T47D (cell line): ENCODE data around the gene ALDH1B1.
"Not testable (repeated sequence)": the region's sequence is repeated elsewhere in the genome, so short reads cannot be mapped to it uniquely, and the experiment has no call there.

ENCODE experiments used
- DNase-seq, 2 experiments: peaks; one replicate each; pipeline versions ENCODE4 v3.0.0 to v3.0.0-alpha.2; 2011 to 2012; ENCODE audit warnings: low read depth in 1 of 2, low spot score in 1 of 2
- JUND ChIP-seq: IDR thresholded peaks from 2 replicates; pipeline ENCODE4 v1.6.1; 2012; ENCODE audit warnings: low read depth
- in situ Hi-C: cut with HindIII; loops from 2 replicates; pipeline ENCODE4 v1.10.0; 2016; ENCODE audit warnings: low sequenced_read_pairs, low pct_unique_long_range_greater_than_20kb

The ALDH1B1 gene

DNA sequence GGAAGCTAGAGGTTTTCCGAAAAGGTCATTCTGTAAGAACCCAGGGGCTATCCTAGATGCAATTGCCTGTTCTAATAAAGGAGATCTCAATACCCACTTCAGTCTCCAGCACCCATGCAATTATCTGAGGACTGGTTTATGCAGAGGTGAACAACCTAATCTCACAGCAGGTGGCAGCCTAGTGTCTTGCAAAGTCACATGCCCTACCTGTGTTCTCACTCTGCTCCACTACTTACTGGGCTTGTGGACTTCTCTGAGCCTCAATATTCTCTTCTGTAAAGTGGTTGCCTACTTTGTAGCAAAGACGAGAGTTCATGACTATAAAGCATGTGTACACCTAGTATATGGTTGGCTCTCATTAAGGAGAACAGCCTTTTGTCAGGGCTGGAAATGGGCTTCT, 21.0 kb upstream of the ALDH1B1 start:
- in situ Hi-C loops, result no loop called here
- no peak for TF ChIP-seq JUND
- DNase-seq, result peak; percentile 69 to 74

DNA sequence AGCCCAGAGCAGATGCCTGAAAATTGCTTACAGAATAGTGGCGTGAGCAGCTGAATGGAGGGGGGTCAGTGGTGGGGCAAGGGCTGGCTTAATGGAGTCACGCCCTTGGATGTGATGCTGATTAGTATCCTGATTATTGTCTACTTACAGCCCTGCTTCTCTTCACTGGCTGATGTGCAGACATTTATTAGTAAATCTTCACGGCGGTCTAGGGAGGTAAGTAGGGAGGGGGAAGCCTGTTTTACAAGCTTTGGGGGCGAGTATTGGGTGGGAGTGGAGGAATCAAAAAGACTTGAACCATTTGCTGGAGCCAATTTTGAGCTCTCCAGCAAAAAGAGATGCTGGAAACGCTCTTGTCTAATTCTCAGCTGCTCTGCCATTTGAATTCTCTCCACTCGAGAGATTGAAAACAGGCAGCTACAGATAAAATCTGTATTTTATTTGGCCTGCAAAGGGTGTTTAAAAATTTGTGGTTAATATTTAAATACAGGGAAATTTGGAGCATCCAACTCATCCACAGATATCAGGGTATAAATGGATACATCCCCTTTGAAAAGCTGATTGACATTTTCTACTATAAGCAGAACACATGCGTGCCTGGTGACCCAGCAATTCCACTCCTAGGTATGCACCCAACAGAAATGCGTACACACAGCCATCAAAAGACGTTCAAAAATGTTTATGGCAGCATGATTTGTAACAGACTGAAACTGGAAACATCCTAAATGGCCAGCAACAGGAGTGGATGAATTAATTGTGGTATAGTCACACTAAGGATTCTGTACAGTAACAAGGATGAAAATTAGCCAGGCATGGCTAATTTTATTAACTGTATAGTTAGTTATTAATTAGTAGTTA, 19.5 kb upstream of the ALDH1B1 start:
- no peak for DNase-seq
- in situ Hi-C loops, result no loop called here
- TF ChIP-seq JUND, result no peak

DNA sequence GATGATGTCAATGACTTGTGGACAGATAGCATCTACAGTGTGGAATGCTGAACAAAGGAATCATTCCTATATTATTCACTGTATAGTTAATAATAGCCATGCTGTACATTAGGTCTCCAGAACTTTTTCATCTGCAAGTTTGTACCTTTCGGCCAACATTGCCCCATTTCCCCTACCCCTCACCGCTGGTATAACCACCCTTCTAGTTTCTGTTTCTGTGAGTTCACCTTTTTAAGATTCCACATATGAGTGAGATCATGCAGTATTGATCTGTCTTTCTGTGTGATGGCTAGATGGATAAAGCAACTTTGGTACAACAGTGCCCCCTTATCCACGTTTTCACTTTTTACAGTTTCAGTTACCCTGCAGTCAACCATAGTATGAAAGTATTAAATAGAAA, 18.8 kb upstream of the ALDH1B1 start:
- DNase-seq, result no peak
- in situ Hi-C loops, result no loop called here
- TF ChIP-seq JUND, result no peak

DNA sequence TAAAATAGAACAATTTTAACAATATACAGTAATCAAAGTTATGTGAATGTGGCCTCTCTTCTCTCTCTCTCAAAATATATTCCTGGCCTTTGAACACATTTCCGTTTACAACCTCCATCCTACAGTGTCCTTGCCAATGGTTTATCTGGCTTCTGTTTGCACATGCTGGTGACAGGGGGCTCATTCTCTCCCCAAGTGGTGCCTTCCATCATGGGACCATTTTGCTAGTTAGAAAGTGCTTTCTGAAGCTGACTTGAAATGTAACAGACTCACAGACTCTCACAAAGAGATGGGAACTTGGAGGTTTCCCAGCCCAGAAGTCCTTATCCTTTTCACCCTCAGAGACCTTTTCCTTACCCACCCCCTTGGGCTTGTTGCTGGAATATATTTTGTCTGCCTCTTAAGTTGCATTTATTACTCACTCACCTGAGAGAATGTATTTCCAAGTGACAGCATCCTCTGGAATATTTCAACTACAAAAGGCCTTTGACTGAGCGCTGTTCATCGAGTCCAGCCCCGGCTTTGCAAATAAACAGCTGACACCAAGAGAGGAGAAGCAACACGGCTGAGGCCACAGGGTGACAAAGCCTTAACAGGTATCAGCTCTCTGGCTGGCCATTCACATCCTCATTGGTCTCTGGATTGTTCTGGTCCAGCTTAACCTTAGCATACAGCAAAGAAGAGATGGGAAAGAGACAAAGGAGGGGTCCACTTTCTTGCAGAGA, 17.5 kb upstream of the ALDH1B1 start:
- no peak for TF ChIP-seq JUND
- in situ Hi-C loops, result no loop called here
- DNase-seq, result no peak

DNA sequence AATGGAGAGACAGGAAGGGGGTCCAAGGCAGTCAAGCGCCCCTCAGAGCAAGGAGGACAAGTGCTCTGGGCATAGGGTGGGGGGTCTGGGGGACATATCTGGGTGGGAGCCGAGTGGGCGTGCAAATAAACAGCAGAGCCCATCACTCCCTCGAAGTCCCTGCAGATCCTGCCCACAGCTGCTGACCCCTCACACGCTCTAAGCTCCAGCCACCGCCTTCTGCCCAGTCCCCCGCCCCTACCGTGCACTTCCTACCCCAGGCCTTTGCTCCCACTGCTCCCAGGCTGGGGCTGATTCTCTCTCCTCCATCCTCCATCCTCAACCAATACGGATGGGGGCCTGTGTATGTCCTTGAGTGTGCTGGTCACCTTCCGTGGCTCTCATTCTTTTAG, 16.9 kb upstream of the ALDH1B1 start:
- DNase-seq, result no peak
- in situ Hi-C loops, result no loop called here

DNA sequence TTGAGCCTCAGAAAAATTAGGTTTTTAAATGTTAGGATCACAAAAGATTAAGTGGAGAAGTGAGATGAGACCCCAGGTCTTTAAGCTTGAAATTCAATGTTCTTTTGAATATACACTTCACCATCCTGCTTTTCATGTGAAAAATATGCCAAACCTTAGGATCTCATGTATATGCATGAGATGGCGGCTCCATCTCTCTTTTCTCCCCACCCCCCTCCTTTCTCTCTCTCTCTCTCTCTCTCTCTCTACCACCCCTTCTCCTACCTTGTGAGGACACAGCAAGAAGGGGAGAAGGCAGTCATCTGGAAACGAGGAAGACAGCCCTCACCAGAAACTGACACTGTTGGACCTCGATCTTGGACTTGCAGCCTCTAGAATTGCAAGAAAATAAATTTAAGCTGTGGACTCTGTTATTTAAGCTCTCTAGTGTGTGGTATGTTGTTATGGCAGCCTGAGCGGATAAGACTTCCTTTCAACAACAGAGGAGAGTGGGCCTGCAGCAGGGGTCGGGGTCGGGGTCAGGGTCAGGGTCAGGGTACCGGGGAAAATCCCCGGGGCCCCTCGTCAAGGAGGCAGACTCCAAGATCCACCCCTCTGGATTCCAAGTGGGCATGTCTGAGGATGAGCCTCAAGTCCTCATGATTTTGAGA, 16.4 kb upstream of the ALDH1B1 start:
- no peak for TF ChIP-seq JUND
- in situ Hi-C loops, result no loop called here
- no peak for DNase-seq

More for the DNA sequence above, 16.9 kb upstream of the ALDH1B1 start:
- TF ChIP-seq JUND, result no peak

DNA sequence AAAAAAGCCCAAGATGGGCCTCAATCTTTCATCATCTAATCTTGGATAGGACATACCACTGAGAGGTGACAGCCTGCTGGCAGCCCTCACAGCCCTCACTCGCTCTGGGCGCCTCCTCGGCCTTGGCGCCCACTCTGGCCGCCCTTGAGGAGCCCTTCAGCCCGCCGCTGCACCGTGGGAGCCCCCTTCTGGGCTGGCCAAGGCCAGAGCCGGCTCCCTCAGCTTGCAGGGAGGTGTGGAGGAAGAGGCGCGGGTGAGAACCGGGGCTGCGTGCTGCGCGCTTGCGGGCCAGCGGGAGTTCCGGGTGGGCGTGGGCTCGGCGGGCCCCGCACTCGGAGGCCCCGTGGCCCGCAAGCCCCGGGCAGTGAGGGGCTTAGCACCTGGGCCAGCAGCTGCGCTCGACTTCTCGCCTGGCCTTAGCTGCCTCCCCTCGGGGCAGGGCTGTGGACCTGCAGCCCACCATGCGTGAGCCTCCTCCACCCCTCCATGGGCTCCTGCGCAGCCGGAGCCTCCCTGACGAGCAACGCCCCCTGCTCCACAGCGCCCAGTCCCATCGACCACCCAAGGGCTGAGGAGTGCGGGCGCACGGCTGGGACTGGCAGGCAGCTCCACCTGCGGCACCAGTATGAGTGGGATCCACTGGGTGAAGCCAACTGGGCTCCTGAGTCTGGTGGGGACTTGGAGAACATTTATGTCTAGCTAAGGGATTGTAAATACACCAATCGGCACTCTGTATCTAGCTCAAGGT, 15.0 kb upstream of the ALDH1B1 start:
- in situ Hi-C loops, DNase-seq: not testable (repeated sequence)

DNA sequence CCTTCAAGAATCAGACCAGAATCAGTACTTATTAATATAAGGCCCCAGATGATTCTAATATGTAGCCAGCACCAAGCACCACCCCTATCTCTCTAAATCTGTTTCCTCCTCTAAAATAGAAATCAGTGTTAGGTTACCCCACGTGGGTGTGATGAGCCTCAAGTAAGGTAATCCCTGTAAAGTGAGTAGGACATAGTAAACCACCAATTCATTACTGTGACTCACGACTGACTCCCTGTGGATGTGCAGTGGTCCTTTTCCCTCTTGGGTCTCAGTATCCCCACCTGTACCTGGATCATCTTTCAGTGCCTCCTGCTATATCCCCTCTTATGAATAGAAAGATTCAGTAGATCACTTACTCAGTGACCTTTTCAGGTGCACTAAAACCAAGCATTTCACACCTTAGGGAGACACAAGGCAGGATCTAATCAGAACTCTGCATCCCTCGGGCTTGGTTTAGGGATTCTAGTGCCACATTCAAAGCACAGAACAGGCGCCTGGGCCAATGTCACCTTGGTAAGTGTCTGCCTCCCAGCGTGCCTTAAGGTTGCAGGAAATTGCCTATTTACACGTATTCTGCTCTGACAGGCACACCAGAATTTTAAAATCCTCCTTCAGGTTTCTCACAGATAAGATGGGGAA, 12.2 kb upstream of the ALDH1B1 start:
- in situ Hi-C loops, result no loop called here

DNA sequence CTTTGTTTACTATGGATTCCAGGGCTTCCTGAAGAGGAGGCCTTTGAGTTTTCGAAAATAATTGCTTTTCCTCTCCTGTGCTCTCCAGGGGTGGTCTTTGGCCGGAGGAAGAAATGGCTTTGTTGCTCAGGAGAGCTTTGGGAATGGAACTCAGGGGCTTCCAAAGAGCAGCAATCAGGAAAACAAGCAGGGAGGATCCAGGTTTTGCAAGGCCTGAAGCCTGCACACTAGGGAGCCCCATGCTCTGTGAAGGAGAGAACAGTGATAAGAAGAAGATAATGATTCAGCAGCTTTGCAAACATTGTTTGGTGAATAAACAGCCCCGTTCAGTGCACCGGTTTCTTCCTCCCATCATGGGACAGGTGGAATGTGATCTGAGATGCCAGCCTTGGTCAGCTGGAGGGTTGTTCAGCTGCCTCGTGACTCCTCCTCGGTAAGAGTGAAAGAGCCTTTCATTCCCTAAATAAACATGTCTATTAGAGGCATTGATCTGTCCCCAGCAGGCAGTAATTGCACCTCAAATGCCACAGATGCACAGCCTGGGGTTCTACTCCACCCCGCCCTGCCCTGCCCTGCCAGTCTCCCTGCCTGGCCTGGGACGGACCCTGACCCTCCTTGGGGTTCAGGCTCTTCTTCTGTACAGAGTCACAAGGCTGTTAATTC, 11.5 kb upstream of the ALDH1B1 start:
- no peak for DNase-seq
- no peak for TF ChIP-seq JUND
- in situ Hi-C loops, result no loop called here

More for the DNA sequence above, 12.2 kb upstream of the ALDH1B1 start:
- TF ChIP-seq JUND, result no peak
- DNase-seq, result no peak

DNA sequence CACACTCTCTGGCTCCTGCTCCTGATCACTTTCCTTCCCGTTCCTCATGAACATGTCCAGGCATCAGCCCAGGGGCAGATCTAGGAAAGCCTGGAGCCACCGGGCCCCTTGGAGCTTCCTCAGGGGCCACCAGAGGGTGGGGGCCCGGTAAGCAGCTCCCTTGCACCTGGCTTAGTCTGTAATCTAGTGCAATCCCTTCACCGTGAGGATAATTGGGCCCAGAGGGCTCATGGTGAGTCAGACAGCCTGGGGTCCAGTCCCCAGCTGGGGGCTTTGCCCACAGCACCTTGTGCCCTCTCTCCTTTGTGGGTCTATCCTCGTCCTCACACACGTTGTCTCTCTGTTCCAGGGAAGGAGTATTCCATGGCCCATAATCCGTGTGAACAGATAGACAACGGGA, 10.4 kb upstream of the ALDH1B1 start:
- DNase-seq, result no peak
- no peak for TF ChIP-seq JUND
- in situ Hi-C loops, result no loop called here

DNA sequence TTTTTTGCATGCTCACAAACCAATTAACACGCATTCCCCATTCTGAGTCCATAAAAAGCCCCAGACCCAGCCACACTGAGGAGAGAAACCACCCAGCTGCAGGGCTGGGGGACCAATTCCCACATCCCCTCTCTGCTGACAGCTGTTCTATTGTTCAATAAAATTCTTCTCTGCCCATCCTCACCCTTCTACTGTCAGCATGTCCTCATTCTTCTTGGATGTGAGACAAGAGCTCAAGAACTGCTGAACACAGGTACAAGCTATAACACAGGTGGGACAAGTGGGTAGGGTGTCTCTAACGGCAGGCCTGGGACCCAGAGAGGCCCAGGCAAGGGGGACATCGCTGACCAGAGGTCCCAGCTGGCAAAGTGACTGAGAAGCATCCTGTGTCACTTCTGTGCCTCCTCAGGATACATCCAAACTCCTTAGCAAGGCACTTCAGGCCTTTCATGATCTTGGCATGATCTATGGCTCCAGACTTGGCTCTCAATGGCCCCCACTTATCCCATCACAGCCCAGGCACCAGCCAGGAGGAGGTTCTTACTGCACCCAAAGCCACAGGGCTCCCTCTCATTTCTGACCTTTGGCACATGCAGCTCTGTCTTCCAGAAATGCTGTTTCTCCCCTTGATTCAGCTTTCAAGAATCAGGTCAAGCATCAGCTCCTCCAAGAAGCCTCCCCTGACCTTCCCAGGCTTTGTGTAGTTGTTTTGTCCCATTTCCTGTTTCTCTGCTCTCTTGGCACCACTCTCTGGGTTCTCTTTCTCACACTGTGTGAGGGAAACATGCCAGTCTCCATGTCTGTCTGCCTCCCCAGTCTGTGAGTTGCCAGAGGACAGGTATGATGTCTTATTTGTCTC, 7.3 kb upstream of the ALDH1B1 start:
- no peak for TF ChIP-seq JUND
- no peak for DNase-seq
- in situ Hi-C loops, result no loop called here
